Esophagus squamous epithelium (tissue), 5 donors: ENCODE data around the gene ZNF714. TPM values are rescaled to one million over a fixed set of nuclear protein-coding genes. Genes with fewer than 3 reads are reported as not detected.

Source experiments
- DNase-seq: peaks from one replicate; lab custom pipeline; 2025; lab: John Stamatoyannopoulos, UW
- H3K27ac ChIP-seq, 4 donors: fragments of 200-600 bp; sonication (generic); one replicate each; pipeline ENCODE4 v1.5.1; 2016 to 2019; ENCODE audit warnings: mild to moderate bottlenecking in 1 of 4
- H3K27me3 ChIP-seq, 4 donors: fragments of 200-600 bp; sonication (generic); 1 replicate in 3 of 4; 2 replicates in 1 of 4; pipeline versions ENCODE4 v1.5.1 to v1.6.0; 2017 to 2021; ENCODE audit warnings: antibody characterized with exemption in 1 of 4
- H3K36me3 ChIP-seq, 3 donors: fragments of 200-600 bp; sonication (generic); one replicate each; pipeline ENCODE4 v1.5.1; 2016 to 2019
- H3K4me1 ChIP-seq, 3 donors: fragments of 200-600 bp; sonication (generic); one replicate each; pipeline ENCODE4 v1.5.1; 2017 to 2019
- H3K4me3 ChIP-seq, 4 donors: fragments of 200-600 bp; sonication (generic); 1 replicate in 3 of 4; 2 replicates in 1 of 4; pipeline ENCODE4 v1.5.1; 2016 to 2019; ENCODE audit warnings: mild to moderate bottlenecking in 2 of 4, moderate library complexity in 1 of 4
- H3K9me3 ChIP-seq, 3 donors: fragments of 200-600 bp; sonication (generic); one replicate each; pipeline ENCODE4 v1.5.1; 2016 to 2019
- CTCF ChIP-seq, 6 experiments: fragments of 450-650 bp in 4 of 6; fragments of 200-600 bp in 2 of 6; sonication (generic) in 2 of 6; IDR thresholded peaks; one replicate each; pipeline ENCODE4 v1.5.1; 2016 to 2019; ENCODE audit warnings: antibody characterized with exemption in 6 of 6, mild to moderate bottlenecking in 4 of 6, moderate library complexity in 4 of 6
- POLR2A ChIP-seq, 4 donors: fragments of 450-650 bp; IDR thresholded peaks; one replicate each; pipeline ENCODE4 v1.6.1; 2017; ENCODE audit warnings: antibody characterized with exemption in 4 of 4, mild to moderate bottlenecking in 4 of 4, moderate library complexity in 3 of 4
- WGBS, 2 donors: methylation state at CpG; one replicate each; pipeline ENCODE4 v1.1.5; 2018; 5-methylcytosine and 5-hydroxymethylcytosine counted together
- intact Hi-C: fragments of 100-400 bp; cut with DNase I; formaldehyde crosslinking; loops from one replicate; pipeline ENCODE4 v1.15.0; 2022
- total RNA-seq, 4 donors: library from RNA; depleted of rRNA; stranded (reverse); fragments of >200 nt; gene quantifications; one replicate each; pipeline ENCODE4 v1.1.0, GENCODE V29; 2016
- donor health status: DM: yes; HTN: yes; CAD: no.

The ZNF714 gene
- total RNA-seq, 4 donors from 2014 or later, result 5.4 to 14.9 (median 10.0) TPM

GRCh38 chr19:21147540-21147939 is 65.5 kb downstream of the ZNF714 start:
- no peak overlapping the region for H3K4me3 ChIP-seq
- peak overlapping the region in 2 of 4 donors; percentile 37 to 54 for H3K27ac ChIP-seq
- 68 to 76% methylated on average over 1 of the region's 1 CpG for WGBS, 2 donors
- intact Hi-C loops, result no loop called here
- H3K36me3 ChIP-seq, result peaks cover 0 to 91% (median 12%) of the 10 kb centered on the region in 3 donors
- H3K4me1 ChIP-seq, result peaks cover 0 to 31% (median 4%) of the 10 kb centered on the region in 3 donors
- H3K27me3 ChIP-seq, result no peaks in the 10 kb centered on the region
- no peak for DNase-seq
- no peak for TF ChIP-seq CTCF (IDR thresholded peaks at IDR 0.05)
- TF ChIP-seq POLR2A (IDR thresholded peaks at IDR 0.05), result no peak
- no peaks in the 10 kb centered on the region for H3K9me3 ChIP-seq

DNA sequence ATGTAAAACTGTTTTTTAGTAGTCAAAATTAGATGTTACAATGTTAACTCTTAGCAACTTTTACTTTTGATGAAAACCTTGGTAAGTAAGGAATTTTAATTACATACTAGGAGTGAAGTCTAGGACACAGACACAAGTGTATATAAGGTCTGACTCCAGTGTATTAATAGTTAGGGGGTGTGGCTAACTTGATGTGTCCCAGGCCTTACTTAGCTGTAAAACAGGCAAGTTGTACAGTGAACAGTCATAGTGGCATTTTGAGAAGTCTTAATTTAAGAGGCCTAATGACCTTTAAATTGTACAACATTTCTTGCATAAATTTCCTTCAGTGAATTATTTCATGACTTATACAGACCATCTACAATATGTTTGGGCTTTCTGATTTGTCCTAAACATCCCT is 66.7 kb downstream of the ZNF714 start:
- Histone ChIP-seq H3K4me1 (peaks cover 0 to 20% (median 0%) of the 10 kb centered on the region in 3 donors), H3K27me3 (no peaks in the 10 kb centered on the region), H3K27ac (peak overlapping the region in 1 of 4 donors; percentile 54), H3K4me3 (no peak overlapping the region), H3K9me3 (no peaks in the 10 kb centered on the region), H3K36me3 (peaks cover 0 to 100% (median 17%) of the 10 kb centered on the region in 3 donors)
- TF ChIP-seq POLR2A (IDR thresholded peaks at IDR 0.05) (no peak), CTCF (IDR thresholded peaks at IDR 0.05) (no peak)
- no peak for DNase-seq
- intact Hi-C loops, result no loop called here

GRCh38 chr19:21149877-21150276 is 67.9 kb downstream of the ZNF714 start:
- no peak for DNase-seq
- H3K36me3 ChIP-seq, result peaks cover 0 to 94% (median 17%) of the 10 kb centered on the region in 3 donors
- peaks cover 0 to 11% (median 0%) of the 10 kb centered on the region in 3 donors for H3K4me1 ChIP-seq
- no peaks in the 10 kb centered on the region for H3K9me3 ChIP-seq
- intact Hi-C loops, result no loop called here
- WGBS, 2 donors, result 95 to 98% methylated on average over 6 of the region's 6 CpGs
- TF ChIP-seq POLR2A (IDR thresholded peaks at IDR 0.05) (no peak), CTCF (IDR thresholded peaks at IDR 0.05) (no peak)
- H3K27ac ChIP-seq, result no peak overlapping the region
- H3K4me3 ChIP-seq, result no peak overlapping the region
- no peaks in the 10 kb centered on the region for H3K27me3 ChIP-seq

DNA sequence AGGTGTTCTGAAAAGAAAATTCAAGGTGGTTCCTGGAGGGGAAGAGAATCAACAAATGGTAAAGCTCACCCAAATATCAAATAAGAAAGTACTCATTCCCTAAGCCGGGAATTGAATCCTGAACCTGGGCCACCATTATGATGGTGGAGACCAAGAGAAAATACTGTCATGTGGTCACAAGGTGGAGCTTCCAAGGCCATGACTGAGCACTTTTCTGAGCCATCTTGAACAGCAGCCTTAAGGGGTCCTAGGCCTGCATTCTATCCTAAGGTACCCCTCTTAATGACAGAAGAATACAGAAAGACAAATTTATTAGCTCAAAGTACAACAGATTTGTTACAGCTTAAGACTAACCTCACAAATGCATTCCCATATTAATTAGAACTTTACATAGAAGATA is 69.5 kb downstream of the ZNF714 start:
- H3K36me3 ChIP-seq, result peaks cover 0 to 88% (median 17%) of the 10 kb centered on the region in 3 donors
- no peaks in the 10 kb centered on the region for H3K9me3 ChIP-seq

More for the DNA sequence above, 69.5 kb downstream of the ZNF714 start:
- TF ChIP-seq POLR2A (IDR thresholded peaks at IDR 0.05), result no peak
- no peak for TF ChIP-seq CTCF (IDR thresholded peaks at IDR 0.05)
- 95% methylated on average over 1 of the region's 1 CpG; no CpG with 5 or more reads in 1 of the 2 donors for WGBS, 2 donors
- Histone ChIP-seq H3K4me3 (no peak overlapping the region), H3K27ac (no peak overlapping the region), H3K4me1 (peaks cover 0 to under 1% (median 0%) of the 10 kb centered on the region in 3 donors), H3K27me3 (no peaks in the 10 kb centered on the region)
- no peak for DNase-seq
- intact Hi-C loops, result no loop called here
